ENCODE data around the gene ANGEL1. TPM values are rescaled to one million over a fixed set of nuclear protein-coding genes. Genes with fewer than 3 reads are reported as not detected.

The ANGEL1 gene
- total RNA-seq, 1 experiment from 2014 or later, result 9.2 TPM

GRCh38 chr14:76777721-76778120 is 35.0 kb downstream of the ANGEL1 start:
- Histone ChIP-seq H2AFZ (ENCODE audit: low read length) (no peak overlapping the region), H3K36me3 (ENCODE audit: low read depth, low read length) (no peaks in the 10 kb centered on the region; the same call in 1 of the 2 replicates), H3F3A (ENCODE audit: low read length, unreplicated experiment) (no peaks in the 10 kb centered on the region), H3K9me2 (replicated peaks; ENCODE audit: low read length) (no peaks in the 10 kb centered on the region), H3K79me2 (ENCODE audit: low read length) (no peaks in the 10 kb centered on the region), H3K4me1 (ENCODE audit: insufficient read depth, low read length) (peaks cover 11% of the 10 kb centered on the region), H3K27me3 (ENCODE audit: low read length) (no peaks in the 10 kb centered on the region), H3K9ac (ENCODE audit: low read length) (no peak overlapping the region), H3K27ac (ENCODE audit: low read length) (no peak overlapping the region), H3K9me3 (ENCODE audit: low read length) (no peaks in the 10 kb centered on the region), H3K4me2 (ENCODE audit: low read length) (no peak overlapping the region), H3K4me3 (ENCODE audit: low read length) (no peak overlapping the region), H4K20me1 (ENCODE audit: low read length) (no peaks in the 10 kb centered on the region)
- ATAC-seq (no peak), DNase-seq (no peak)
- no TSS peak for BruUV-seq (replicated peaks)
- CTCF ChIA-PET, result no interaction called here
- TF ChIP-seq EZH2 (IDR thresholded peaks at IDR 0.05; ENCODE audit: low read length, unreplicated experiment), result no peak
- no peak for TF ChIP-seq EZH2phosphoT487 (IDR thresholded peaks at IDR 0.05; ENCODE audit: borderline replicate concordance, low read length)
- TF ChIP-seq CTCF (conservative IDR thresholded peaks at IDR 0.05; ENCODE audit: low read depth, low read length), result no peak
- POLR2A ChIA-PET (ENCODE audit: unreplicated experiment), result no interaction called here
- intact Hi-C loops (cut with micrococcal nuclease), result no loop called here

GRCh38 chr14:76776428-76777251 is 36.0 kb downstream of the ANGEL1 start:
- BruUV-seq (replicated peaks), result no TSS peak
- TF ChIP-seq CTCF (conservative IDR thresholded peaks at IDR 0.05; ENCODE audit: low read depth, low read length), result peak; percentile 30; the same call in 1 of the 2 replicates
- no peak for TF ChIP-seq EZH2 (IDR thresholded peaks at IDR 0.05; ENCODE audit: low read length, unreplicated experiment)
- Histone ChIP-seq H3K9me2 (replicated peaks; ENCODE audit: low read length) (no peaks in the 10 kb centered on the region), H4K20me1 (ENCODE audit: low read length) (no peaks in the 10 kb centered on the region), H3K4me1 (ENCODE audit: insufficient read depth, low read length) (peaks cover 11% of the 10 kb centered on the region), H3K9me3 (ENCODE audit: low read length) (no peaks in the 10 kb centered on the region), H3K27me3 (ENCODE audit: low read length) (no peaks in the 10 kb centered on the region), H3K4me2 (ENCODE audit: low read length) (no peak overlapping the region), H3K36me3 (ENCODE audit: low read depth, low read length) (no peaks in the 10 kb centered on the region), H3K4me3 (ENCODE audit: low read length) (no peak overlapping the region), H3F3A (ENCODE audit: low read length, unreplicated experiment) (no peaks in the 10 kb centered on the region), H2AFZ (ENCODE audit: low read length) (no peak overlapping the region), H3K27ac (ENCODE audit: low read length) (no peak overlapping the region), H3K9ac (ENCODE audit: low read length) (no peak overlapping the region), H3K79me2 (ENCODE audit: low read length) (no peaks in the 10 kb centered on the region)
- CTCF ChIA-PET, result interaction anchor here (1.2 kb wide), 1 partner anchor 67 kb away, joined by 3 read pairs; no protein-coding TSS in a partner anchor
- intact Hi-C loops (cut with micrococcal nuclease), result no loop called here
- POLR2A ChIA-PET (ENCODE audit: unreplicated experiment), result no interaction called here
- ATAC-seq, result peak; percentile 21; the same call in 1 of the 2 replicates
- peak; percentile 18 for DNase-seq
